Adipose tissue (tissue), 3 donors: ENCODE data around the gene VMA21. TPM values are rescaled to one million over a fixed set of nuclear protein-coding genes. Genes with fewer than 3 reads are reported as not detected.

Source experiments
- H3K27ac ChIP-seq: one replicate; pipeline ENCODE4 v1.5.1; 2013; ENCODE audit warnings: low read depth, low read length
- WGBS, 3 donors: extraction: QIAGEN DNeasy Blood & Tissue Kit; methylation state at CpG; one replicate each; pipeline ENCODE4 v1.1.7; 2013; 5-methylcytosine and 5-hydroxymethylcytosine counted together
- polyA plus RNA-seq, 3 donors: library from polyadenylated mRNA; stranded (reverse); fragments of 200-250 nt; gene quantifications; one replicate each; pipeline ENCODE4 v1.2.3, GENCODE V29; 2013
- donor health status: healthy with polysubstance abuse.
- donor health status: Bipolar disorder and iron deficiency.
- donor health status: healthy.

VMA21 gene
- 10 to 100 TPM in 2 of 3 donors, 1 to 10 TPM in 1; 4.2 to 10.4 (median 10.1) TPM for polyA plus RNA-seq

- 0 to 44% (median 0%) methylated on average over 18 to 97 of the region's 97 CpGs for WGBS, 3 donors
- H3K27ac ChIP-seq = peak within 1 kb of the TSS; percentile 97
Observed at GRCh38 chrX:151396825-151397740, at the start of gene VMA21. Gene VMA21, plus strand, starts transcription at chrX:151397206. Its CDS starts 103 bp downstream, at chrX:151397309.

GRCh38 chrX:151359341-151359740 is 37.7 kb upstream of the VMA21 start:
- no peak overlapping the region for H3K27ac ChIP-seq
- WGBS, 3 donors = 63 to 90% (median 76%) methylated on average over 3 of the region's 3 CpGs

- WGBS, 3 donors = 3 to 14% (median 9%) methylated on average over 25 of the region's 25 CpGs
- H3K27ac ChIP-seq = no peak overlapping the region
Observed at GRCh38 chrX:151359931-151360871, 36.8 kb upstream of the VMA21 start.

- WGBS, 3 donors = 61 to 82% (median 65%) methylated on average over 2 of the region's 2 CpGs
- H3K27ac ChIP-seq = no peak overlapping the region
Observed at GRCh38 chrX:151363316-151363715, 33.7 kb upstream of the VMA21 start.

GRCh38 chrX:151365579-151365978 is 31.4 kb upstream of the VMA21 start:
- 79 to 86% (median 86%) methylated on average over 2 of the region's 2 CpGs for WGBS, 3 donors

GRCh38 chrX:151370906-151371305 is 26.1 kb upstream of the VMA21 start:
- H3K27ac ChIP-seq = no peak overlapping the region
- WGBS, 3 donors = 13 to 39% (median 21%) methylated on average over 10 to 21 of the region's 21 CpGs

More at GRCh38 chrX:151365579-151365978, 31.4 kb upstream of the VMA21 start:
- H3K27ac ChIP-seq = no peak overlapping the region

- H3K27ac ChIP-seq = no peak overlapping the region
Observed at GRCh38 chrX:151384807-151385206, 12.2 kb upstream of the VMA21 start.

GRCh38 chrX:151386838-151387459 is 10.1 kb upstream of the VMA21 start:
- WGBS, 3 donors = 51 to 61% (median 54%) methylated on average over 3 of the region's 3 CpGs
- H3K27ac ChIP-seq = no peak overlapping the region

More at GRCh38 chrX:151384807-151385206, 12.2 kb upstream of the VMA21 start:
- WGBS, 3 donors = 54 to 78% (median 69%) methylated on average over 7 of the region's 7 CpGs

GRCh38 chrX:151391722-151392121 is 5.3 kb upstream of the VMA21 start:
- H3K27ac ChIP-seq = no peak overlapping the region
- WGBS, 3 donors = 83 to 95% (median 94%) methylated on average over 19 to 22 of the region's 22 CpGs

- no peak overlapping the region for H3K27ac ChIP-seq
- WGBS, 3 donors = 30 to 58% (median 50%) methylated on average over 1 of the region's 1 CpG
Observed at GRCh38 chrX:151393514-151393913, 3.5 kb upstream of the VMA21 start.

GRCh38 chrX:151396042-151396824 is 773 bp upstream of the VMA21 start:
- 14 to 53% (median 23%) methylated on average over 20 of the region's 20 CpGs for WGBS, 3 donors
- peak overlapping the region; percentile 97 for H3K27ac ChIP-seq

- 0 to 34% (median 0%) methylated on average over 2 of the region's 2 CpGs for WGBS, 3 donors
- H3K27ac ChIP-seq = no peak overlapping the region
Observed at GRCh38 chrX:151397741-151398070, 700 bp downstream of the VMA21 start.

- H3K27ac ChIP-seq = no peak overlapping the region
- 60 to 79% (median 70%) methylated on average over 3 of the region's 3 CpGs for WGBS, 3 donors
Observed at GRCh38 chrX:151398346-151398745, 1.3 kb downstream of the VMA21 start.

- H3K27ac ChIP-seq = no peak overlapping the region
- 40 to 90% (median 85%) methylated on average over 22 of the region's 22 CpGs for WGBS, 3 donors
Observed at GRCh38 chrX:151402719-151403390, 5.8 kb downstream of the VMA21 start.

GRCh38 chrX:151416579-151416978 is 19.6 kb downstream of the VMA21 start:
- no peak overlapping the region for H3K27ac ChIP-seq
- 84 to 97% (median 91%) methylated on average over 3 of the region's 3 CpGs for WGBS, 3 donors

GRCh38 chrX:151419782-151420181 is 22.8 kb downstream of the VMA21 start:
- no peak overlapping the region for H3K27ac ChIP-seq
- WGBS, 3 donors = 66 to 94% (median 93%) methylated on average over 3 of the region's 3 CpGs

GRCh38 chrX:151424505-151424904 is 27.5 kb downstream of the VMA21 start:
- 83 to 88% (median 84%) methylated on average over 2 of the region's 2 CpGs for WGBS, 3 donors
- no peak overlapping the region for H3K27ac ChIP-seq
